HG02642 (cell line): ENCODE results near the gene CREB3L1.
A peak's percentile ranks its signal among the peaks of the same experiment; 100 is the strongest.

Experiments
- ATAC-seq: cut with Tn5 transposase; IDR thresholded peaks from one replicate; pipeline ENCODE4 v1.9.1; 2021; ENCODE audit warnings: mild to moderate bottlenecking; ENCODE audit not compliant: unreplicated experiment, poor library complexity

Gene CREB3L1

GRCh38 chr11:46338988-46339666 is 61.7 kb downstream of the CREB3L1 start:
- ATAC-seq = no peak

GRCh38 chr11:46339816-46340215 is 62.4 kb downstream of the CREB3L1 start:
- no peak for ATAC-seq

GRCh38 chr11:46341454-46341853 is 64.0 kb downstream of the CREB3L1 start:
- no peak for ATAC-seq

GRCh38 chr11:46342239-46342638 is 64.8 kb downstream of the CREB3L1 start:
- ATAC-seq = no peak

GRCh38 chr11:46343520-46343919 is 66.1 kb downstream of the CREB3L1 start:
- no peak for ATAC-seq

- ATAC-seq = no peak
These were observed 67.7 kb downstream of the CREB3L1 start for GRCh38 chr11:46345131-46345597.

GRCh38 chr11:46345881-46346484 is 68.5 kb downstream of the CREB3L1 start:
- ATAC-seq = no peak

- peak; percentile 72 for ATAC-seq
These were observed 69.6 kb downstream of the CREB3L1 start, which contains the start of gene DGKZ for GRCh38 chr11:46346886-46347636. DGKZ (plus strand) TSS chr11:46347463; CDS start chr11:46347660, 197 bp downstream.

GRCh38 chr11:46347637-46348311 is 70.3 kb downstream of the CREB3L1 start:
- ATAC-seq = peak; percentile 10

GRCh38 chr11:46348566-46349401 is 71.3 kb downstream of the CREB3L1 start:
- no peak for ATAC-seq

GRCh38 chr11:46350695-46351094 is 73.2 kb downstream of the CREB3L1 start:
- ATAC-seq = no peak

- no peak for ATAC-seq
These were observed 73.7 kb downstream of the CREB3L1 start for GRCh38 chr11:46351148-46351547.

- no peak for ATAC-seq
These were observed 74.1 kb downstream of the CREB3L1 start for GRCh38 chr11:46351606-46352005.

GRCh38 chr11:46352063-46352841 is 74.8 kb downstream of the CREB3L1 start:
- ATAC-seq = no peak

- no peak for ATAC-seq
These were observed 76.2 kb downstream of the CREB3L1 start for GRCh38 chr11:46353698-46354097.

- ATAC-seq = no peak
These were observed 79.5 kb downstream of the CREB3L1 start for GRCh38 chr11:46356924-46357482.

GRCh38 chr11:46357483-46357936 is 80.0 kb downstream of the CREB3L1 start:
- ATAC-seq = no peak

- no peak for ATAC-seq
These were observed 82.5 kb downstream of the CREB3L1 start for GRCh38 chr11:46359953-46360352.

GRCh38 chr11:46360878-46361277 is 83.4 kb downstream of the CREB3L1 start:
- ATAC-seq = peak; percentile 9
